Germinal center (tissue), 1 donor: Measurements from ENCODE around the gene DNAJC7.

ENCODE experiments used
- DNase-seq: peaks from one replicate; pipeline ENCODE4 v3.0.0; 2012; ENCODE audit warnings: mixed read lengths, low spot score

Gene DNAJC7

DNA sequence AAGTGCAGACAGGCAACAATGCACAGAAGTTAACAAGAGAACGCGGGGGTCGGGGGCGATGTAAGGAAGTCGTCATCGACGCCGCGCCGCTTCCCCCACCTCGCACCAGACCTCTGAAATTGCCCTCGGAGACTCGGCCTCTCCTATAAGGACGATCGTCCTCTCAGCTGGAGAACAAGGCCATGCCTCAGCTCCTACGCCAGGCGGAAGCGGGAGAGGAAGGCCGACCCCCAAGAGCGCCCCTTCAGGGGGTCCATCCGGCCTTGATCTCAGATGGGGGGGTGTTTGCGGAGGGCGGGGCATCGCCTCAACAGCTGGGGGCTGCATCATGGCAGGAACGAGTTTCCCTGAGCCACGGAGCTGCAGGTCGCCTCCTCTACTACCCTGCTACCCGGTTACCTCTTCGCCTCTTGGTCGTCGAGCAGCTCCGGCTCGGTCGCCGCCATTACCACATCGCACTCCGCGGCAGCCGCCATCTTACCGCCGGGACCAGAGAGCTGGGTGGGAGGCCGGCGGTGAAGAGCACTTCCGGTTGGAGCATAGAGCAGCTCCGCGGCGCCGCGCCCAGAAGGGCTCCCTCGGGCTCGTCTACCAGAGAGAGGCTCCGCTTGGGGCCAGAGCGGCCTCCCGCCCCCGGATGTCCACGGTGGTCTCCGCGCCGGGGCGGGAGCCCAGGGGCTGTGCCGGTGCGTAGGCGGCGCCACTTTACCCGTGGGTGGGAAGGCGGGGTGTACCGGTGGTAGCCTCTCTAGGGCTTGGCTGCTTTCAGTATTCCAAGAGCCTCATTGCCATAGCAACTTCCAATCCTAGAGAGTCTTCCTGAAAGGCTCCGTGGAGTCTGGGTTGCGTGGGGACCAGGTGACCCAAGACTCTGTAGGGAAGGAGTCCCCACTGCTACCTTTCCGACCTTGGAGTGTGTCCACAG is at the start of gene DNAJC7:
Gene DNAJC7, minus strand, starts transcription at position 499 of the 925 bp plus-strand sequence. Its CDS starts 23 bp downstream, at position 476.
- DNase-seq, result peak; percentile 93

DNA sequence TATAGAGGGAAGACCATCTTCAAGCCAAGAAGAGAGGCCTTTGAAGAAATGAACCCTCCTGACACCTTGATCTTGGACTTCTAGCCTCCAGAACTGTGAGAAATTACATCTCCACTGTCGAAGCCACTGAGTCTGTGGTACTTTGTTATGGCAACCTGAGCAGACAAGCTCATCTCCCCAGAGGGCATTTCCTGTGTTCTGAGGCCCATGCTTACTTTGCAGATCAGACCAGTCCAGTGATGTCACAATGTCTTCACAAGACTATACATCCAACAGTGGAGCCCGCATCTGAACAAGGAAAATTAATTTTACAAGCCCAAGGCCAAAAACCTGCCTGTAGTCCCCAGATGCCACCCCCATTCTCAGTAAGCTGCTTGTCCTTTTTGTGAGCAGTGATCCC is 48.0 kb upstream of the DNAJC7 start:
- DNase-seq, result no peak

GRCh38 chr17:42062681-42063080 is 45.4 kb upstream of the DNAJC7 start:
- DNase-seq, result no peak

DNA sequence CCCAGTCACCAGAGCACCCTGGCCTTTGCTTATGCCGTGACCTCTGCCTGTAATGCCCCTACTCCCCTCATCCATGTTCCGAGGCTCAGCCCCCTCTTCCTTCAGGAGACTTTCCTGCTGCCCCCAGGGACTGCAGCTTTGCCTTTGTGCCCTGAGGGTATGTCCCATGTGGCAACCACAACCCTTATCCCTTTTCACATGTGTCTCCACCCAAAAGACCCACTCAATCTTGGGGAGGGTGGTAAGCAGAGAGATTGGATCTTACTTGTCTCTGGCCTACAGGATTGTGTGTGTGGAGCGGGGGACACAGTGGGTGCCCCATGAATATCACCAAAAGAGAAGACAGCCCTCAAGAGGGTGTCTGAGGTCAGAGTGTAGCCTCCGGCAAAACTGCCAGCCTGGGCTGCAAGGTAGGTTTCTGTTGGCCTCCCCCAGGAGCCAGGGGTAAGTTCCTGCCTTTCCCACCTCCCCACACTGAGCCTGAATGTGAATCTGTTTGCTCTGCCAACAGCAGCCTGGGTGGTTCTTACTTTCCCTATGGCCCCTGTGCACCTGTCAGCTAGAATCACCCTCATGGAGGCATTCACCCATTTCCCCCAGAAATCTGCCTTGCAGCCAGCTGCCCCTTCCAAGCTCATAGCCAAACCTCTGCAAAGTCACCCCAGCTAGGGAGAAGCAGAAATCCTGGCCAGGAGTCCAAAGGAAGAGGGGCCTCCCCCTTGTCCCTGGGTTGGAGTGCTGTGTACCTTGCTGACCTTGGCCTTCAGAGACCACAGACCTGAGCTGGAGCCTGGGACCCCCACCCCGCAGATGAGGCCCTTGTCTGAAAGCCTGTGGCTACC is 44.6 kb upstream of the DNAJC7 start:
- DNase-seq, result no peak

DNA sequence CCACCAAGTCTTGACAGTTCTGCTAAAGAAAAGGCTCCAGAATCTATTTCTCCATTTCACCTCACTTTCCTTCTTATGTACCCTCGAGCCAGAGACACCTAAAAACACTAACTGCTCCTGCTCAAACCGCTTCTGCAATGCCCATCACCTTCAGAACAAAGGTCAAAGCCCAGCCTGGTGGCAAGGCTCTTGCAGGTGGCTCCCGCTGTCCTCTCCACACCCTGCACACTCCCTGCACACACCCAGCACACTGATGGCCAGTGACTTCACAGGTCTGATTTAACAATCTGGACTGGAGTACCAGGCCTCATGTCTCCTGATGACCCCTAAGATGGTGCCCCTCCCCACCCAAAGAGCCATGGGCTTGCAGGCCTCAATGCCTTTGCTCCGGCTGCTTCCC is 43.0 kb upstream of the DNAJC7 start:
- DNase-seq, result no peak

GRCh38 chr17:42059815-42060214 is 42.6 kb upstream of the DNAJC7 start:
- no peak for DNase-seq

DNA sequence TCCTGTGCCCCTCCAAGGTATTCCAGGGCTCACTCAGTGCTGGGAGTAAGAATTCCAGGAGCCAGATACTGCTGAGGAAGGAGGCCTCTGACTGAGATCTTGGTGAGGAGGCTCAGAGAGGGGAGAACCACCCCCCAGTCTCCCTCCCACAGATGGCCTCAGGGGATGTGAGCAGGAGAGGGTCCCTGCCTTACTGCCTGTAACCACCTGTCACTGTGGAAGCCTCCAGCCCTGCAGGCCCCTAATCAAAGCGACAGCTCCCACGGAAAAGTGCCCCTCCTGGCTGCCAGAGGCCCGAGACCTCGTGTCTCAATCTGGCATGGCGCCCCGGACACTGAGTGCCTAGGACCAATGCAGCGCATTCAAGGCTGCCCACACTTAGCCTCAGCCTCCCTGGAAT is 40.8 kb upstream of the DNAJC7 start:
- DNase-seq, result no peak

DNA sequence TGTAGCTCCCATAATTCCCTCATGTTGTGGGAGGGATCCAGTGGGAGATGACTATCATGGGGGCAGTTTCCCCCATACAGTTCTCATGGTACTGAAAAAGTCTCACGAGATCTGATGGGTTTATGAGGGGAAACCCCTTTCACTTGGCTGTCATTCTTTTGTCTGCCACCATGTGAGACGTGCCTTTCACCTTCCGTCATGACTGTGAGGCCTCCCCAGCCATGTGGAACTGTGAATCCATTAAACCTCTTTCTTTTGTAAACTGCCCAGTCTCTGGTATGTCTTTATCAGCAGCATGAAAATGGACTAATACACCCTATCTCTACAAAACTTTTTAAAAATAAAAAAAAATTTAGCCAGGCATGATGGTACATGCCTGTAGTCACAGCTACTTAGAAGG is 39.4 kb upstream of the DNAJC7 start:
- no peak for DNase-seq

DNA sequence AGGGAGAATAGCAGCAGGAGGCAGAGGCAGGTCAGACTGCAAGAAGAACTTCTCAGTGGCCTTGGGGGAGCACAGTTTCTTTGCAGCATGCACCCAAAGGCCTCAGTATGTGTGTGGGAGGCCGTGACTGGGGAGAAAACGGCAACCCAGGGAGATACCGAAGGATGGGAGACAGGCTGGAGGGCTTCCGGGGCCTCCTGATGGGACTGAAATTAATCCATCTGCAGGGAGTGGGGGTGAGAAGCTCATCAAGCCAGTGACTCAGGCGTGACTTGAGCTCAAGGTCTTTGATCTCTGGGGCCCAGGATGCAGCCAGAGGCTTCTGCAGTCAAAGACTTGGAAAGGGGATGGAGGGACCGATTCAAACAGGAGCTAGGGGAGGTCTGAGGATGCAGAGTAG is 38.3 kb upstream of the DNAJC7 start:
- no peak for DNase-seq

GRCh38 chr17:42055027-42055426 is 37.8 kb upstream of the DNAJC7 start:
- DNase-seq, result no peak

- DNase-seq, result no peak
These were observed 36.7 kb upstream of the DNAJC7 start for GRCh38 chr17:42053731-42054500.

- no peak for DNase-seq
These were observed 35.2 kb upstream of the DNAJC7 start for GRCh38 chr17:42052346-42052877.

DNA sequence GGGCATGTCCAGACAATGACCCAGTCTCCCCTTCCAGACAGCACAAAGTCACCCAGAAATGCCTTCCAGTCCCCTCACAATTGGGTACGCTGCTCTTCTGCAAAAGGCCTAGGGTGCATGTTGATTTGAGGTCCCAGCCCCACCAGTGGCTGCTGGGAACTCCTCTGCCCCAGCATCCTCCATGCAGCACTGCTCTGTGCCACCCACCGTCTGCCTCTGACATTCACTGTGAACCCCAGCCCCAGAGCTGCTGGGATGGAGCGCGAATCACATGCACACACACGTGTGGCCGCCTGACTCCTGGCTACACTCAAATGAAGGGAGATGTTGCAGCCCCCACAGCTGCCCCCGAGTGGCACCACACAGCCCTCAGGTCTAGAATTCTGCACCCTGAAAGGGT is 34.4 kb upstream of the DNAJC7 start:
- no peak for DNase-seq

GRCh38 chr17:42051013-42051400 is 33.8 kb upstream of the DNAJC7 start:
- DNase-seq, result no peak

GRCh38 chr17:42050393-42051012 is 33.3 kb upstream of the DNAJC7 start, which contains the start of gene C17orf113:
C17orf113 (minus strand) TSS chr17:42050601; CDS start chr17:42043376, 7,225 bp downstream.
- peak; percentile 68 for DNase-seq

- no peak for DNase-seq
These were observed 32.7 kb upstream of the DNAJC7 start for GRCh38 chr17:42049834-42050392.

DNA sequence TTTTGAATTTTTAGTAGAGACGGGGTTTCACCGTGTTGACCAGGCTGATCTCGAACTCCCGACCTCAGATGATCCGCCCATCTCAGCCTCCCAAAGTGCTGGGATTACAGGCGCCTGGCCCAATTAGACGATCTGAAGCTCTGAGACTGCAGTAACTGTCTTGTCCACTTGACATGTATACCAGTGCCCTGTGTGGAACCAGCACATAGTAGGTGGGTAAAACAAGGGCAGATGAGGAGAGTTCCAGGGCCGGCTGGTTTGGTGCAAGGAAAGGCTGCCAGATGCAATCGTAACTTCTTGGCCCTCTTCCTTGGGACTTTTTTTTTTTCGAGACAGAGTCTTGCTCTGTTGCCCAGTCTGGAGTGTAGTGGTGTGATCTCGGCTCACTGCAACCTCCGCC is 30.1 kb upstream of the DNAJC7 start:
- no peak for DNase-seq

GRCh38 chr17:42045719-42046118 is 28.5 kb upstream of the DNAJC7 start:
- DNase-seq, result no peak

- no peak for DNase-seq
These were observed 25.5 kb upstream of the DNAJC7 start for GRCh38 chr17:42042598-42043319.

GRCh38 chr17:42041619-42042018 is 24.4 kb upstream of the DNAJC7 start:
- DNase-seq, result no peak
